Fibroblast of the aortic adventitia (primary cell): ENCODE data around the gene TOMM70. TPM values are rescaled to one million over a fixed set of nuclear protein-coding genes. Genes with fewer than 3 reads are reported as not detected.

Experiments
- DNase-seq: peaks from one replicate; pipeline ENCODE4 v3.0.0-alpha.2; 2010; ENCODE audit warnings: low read depth
- H3K4me3 ChIP-seq: 2 replicates; pipeline ENCODE4 v1.5.1; 2011; ENCODE audit warnings: low read depth, mild to moderate bottlenecking, control low read depth, low read length, moderate library complexity
- total RNA-seq: library from RNA; depleted of rRNA; stranded (reverse); fragments of >200 nt; gene quantifications from 2 replicates; pipeline ENCODE4 v1.2.3, GENCODE V29; 2012; ENCODE audit warnings: low replicate concordance
- TF ChIP-seq, protein P1 (sequence below): IDR thresholded peaks from 2 replicates; pipeline ENCODE4 v1.5.1; 2011; ENCODE audit warnings: mild to moderate bottlenecking, low read length, control low read depth, inconsistent platforms; ENCODE audit not compliant: insufficient read depth

The TOMM70 gene
- total RNA-seq, 1 donor: 62.0 TPM

DNA sequence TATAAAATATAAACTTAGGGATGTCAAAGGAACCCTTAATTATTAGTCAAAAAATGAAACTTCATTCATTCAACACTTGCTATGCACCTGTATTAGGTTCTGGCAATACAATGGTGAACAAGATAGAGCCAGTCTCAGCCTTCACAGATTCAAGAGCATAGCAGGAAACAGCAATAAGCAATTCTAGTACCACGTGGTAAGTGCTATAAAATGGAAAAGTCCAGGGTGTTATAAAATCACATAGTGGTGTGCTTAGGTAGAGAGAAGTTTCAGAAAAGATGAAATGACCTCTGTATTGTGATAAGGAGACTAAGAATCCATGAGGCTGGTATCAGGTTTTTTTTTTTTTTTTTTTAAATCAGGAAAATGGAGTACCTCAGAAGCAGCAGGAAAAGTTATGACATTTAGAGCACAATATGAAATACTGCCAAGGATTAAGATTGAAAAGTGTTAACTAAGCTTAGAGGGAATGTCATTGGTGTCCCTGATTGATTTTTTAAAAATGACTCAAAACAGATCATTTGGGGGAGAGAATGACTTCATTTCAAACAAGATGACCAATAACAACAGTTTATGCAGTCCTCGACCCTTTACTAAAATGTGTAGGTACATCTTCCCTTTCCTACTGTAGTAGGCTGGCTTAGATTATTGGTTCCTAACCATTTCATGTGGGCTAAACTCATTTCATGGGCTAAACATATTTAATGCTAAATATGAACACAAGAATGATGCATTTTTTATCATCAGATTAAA, 5.0 kb downstream of the TOMM70 start:
- no peak overlapping the region for H3K4me3 ChIP-seq
- no peak for DNase-seq
- TF ChIP-seq, protein P1, sequence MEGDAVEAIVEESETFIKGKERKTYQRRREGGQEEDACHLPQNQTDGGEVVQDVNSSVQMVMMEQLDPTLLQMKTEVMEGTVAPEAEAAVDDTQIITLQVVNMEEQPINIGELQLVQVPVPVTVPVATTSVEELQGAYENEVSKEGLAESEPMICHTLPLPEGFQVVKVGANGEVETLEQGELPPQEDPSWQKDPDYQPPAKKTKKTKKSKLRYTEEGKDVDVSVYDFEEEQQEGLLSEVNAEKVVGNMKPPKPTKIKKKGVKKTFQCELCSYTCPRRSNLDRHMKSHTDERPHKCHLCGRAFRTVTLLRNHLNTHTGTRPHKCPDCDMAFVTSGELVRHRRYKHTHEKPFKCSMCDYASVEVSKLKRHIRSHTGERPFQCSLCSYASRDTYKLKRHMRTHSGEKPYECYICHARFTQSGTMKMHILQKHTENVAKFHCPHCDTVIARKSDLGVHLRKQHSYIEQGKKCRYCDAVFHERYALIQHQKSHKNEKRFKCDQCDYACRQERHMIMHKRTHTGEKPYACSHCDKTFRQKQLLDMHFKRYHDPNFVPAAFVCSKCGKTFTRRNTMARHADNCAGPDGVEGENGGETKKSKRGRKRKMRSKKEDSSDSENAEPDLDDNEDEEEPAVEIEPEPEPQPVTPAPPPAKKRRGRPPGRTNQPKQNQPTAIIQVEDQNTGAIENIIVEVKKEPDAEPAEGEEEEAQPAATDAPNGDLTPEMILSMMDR: no peak

DNA sequence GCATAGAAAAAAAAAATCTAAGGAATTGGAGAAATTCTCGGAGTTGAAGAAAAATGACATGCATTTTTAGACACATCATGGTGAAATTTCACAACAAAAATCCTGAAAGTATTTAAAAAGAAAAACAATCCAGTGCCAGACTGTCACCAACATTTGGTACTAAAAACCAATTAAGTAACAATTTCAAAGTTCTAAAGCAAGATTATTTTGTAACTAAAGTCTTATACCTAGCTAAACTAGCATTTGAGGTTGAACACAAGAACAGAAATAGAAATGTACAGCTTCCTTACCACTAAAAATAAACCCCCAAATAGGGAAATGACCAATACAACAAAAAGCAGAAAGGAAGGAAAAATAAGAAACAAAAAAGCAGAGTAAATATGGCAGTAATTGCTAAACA, 11.9 kb downstream of the TOMM70 start:
- TF ChIP-seq, protein P1: no peak
- H3K4me3 ChIP-seq: no peak overlapping the region
- DNase-seq: no peak

DNA sequence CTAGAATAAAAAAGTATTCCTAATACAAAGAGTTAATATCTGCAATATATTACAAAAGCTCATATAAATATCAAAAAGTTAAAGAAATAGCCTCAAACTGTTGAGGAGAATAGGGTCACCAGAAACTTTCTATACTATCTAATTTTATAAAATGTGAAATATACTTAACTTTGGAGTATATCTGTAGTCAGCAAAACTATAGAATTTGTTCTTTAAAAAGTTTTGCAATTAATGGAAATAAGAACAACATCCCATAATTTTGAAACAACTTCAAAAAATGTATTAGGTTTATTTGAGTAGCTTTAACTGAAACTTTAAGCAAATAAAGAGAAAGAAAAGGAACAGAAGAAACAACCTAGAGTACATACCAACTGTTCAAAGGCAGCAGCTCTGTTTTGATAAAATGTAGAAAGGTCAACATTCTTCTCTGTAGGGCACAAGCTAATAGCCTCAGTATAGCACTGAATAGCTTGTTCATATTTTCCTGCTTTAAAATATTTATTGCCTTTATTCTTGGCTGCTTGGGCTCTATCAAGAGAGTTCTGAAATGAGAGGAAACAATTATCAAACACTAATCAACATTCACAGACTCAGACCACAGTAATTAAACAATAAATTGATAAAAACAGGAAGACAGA, 14.3 kb downstream of the TOMM70 start:
- H3K4me3 ChIP-seq: no peak overlapping the region
- no peak for DNase-seq
- TF ChIP-seq, protein P1: no peak

DNA sequence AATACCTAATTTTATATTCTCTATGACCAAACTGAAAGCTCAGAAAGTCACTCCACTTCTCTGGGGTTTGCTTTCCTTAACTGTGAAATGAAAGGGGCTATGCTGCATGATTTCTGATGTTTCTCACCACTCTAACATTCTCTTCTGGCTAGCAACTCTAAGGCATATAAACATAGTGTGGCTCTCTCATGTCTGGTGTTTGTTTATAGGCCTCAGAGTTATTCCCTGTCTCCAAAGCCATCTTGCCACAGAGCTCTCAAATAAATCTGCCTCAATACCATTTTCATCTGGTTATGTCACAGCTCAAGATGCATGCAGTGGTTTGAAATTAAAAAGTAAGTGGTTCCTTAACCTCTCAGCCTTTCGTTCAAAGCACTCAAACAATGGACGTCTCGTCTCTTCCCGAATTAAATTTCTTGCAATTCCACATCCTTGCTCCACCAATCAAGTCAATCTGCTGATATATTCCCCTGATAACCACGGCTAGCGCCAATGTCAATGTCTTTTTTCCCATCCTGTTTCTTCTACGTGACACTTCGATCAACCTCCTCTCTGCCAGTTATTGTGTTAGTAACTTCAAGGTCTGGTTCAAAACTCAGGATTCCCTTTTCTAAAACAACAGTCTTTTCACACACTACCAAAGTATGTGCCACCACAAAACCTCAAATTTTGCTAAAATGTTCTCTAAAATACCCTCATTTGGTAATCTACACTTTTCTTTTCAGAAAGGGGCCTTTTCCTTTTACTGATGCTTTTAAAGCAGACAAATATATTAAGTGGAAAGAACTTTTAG, 16.0 kb downstream of the TOMM70 start:
- DNase-seq: no peak
- TF ChIP-seq, protein P1: no peak
- no peak overlapping the region for H3K4me3 ChIP-seq

DNA sequence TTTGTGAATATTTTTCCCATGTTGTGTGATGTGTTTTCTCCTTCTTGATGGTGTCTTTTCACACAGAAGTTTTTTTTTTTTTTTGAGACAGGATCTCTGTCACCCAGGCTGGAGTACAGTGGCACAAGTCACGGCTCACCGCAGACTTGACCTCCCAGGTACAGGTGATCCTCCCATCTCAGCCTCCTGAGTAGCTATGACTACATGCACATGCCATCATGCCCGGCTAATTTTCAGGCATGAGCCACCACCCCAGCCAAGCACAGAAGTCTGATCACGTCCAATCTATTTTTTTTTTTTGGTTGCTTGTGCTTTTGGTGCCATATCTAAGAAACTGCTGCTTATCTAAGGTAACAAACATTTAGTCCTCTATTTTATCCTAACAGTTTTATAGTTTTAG, 24.6 kb downstream of the TOMM70 start:
- no peak overlapping the region for H3K4me3 ChIP-seq
- no peak for DNase-seq
- TF ChIP-seq, protein P1: no peak

DNA sequence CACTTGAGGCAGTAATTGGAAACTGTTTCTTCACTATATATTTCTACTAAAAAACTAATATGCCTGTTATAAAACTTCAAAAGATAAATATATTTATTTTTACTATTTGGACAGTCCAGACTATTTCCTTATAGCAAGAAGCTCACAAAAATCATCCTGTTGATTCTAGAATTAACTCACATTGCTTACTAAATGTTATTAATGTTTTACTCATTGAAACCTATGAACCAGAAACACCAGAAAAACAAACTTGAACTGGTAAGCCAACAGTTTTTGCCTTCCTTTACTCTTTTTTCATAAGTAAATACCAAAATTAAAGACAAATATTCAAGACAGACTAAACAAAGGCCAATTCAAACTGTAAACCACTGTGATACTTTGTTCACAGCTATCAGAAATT, 26.4 kb downstream of the TOMM70 start:
- H3K4me3 ChIP-seq: no peak overlapping the region
- no peak for DNase-seq
- TF ChIP-seq, protein P1: no peak
